Suprapubic skin (tissue), 4 donors: ENCODE results near the gene GOLGA6L2. TPM values are rescaled to one million over a fixed set of nuclear protein-coding genes. Genes with fewer than 3 reads are reported as not detected.
"Not testable (repeated sequence)": the region's sequence is repeated elsewhere in the genome, so short reads cannot be mapped to it uniquely, and the experiment has no call there.

Experiments used
- DNase-seq, 2 donors: peaks; one replicate each; pipeline ENCODE4 v3.0.0-alpha.2; 2019; ENCODE audit warnings: low spot score in 2 of 2
- H3K27ac ChIP-seq: fragments of 200-600 bp; sonication (generic); one replicate; pipeline ENCODE4 v1.5.1; 2019
- H3K27me3 ChIP-seq: fragments of 200-600 bp; sonication (generic); one replicate; pipeline ENCODE4 v1.5.1; 2019
- H3K36me3 ChIP-seq: fragments of 200-600 bp; sonication (generic); one replicate; pipeline ENCODE4 v1.5.1; 2019
- H3K4me1 ChIP-seq: fragments of 200-600 bp; sonication (generic); one replicate; pipeline ENCODE4 v1.5.1; 2019
- H3K4me3 ChIP-seq: fragments of 200-600 bp; sonication (generic); one replicate; pipeline ENCODE4 v1.5.1; 2019; ENCODE audit warnings: mild to moderate bottlenecking
- H3K9me3 ChIP-seq: fragments of 200-600 bp; sonication (generic); one replicate; pipeline ENCODE4 v1.5.1; 2019
- CTCF ChIP-seq, 2 donors: fragments of 200-600 bp in 1 of 2; fragments of 450-650 bp in 1 of 2; sonication (generic) in 1 of 2; IDR thresholded peaks; one replicate each; pipeline ENCODE4 v1.5.1; 2016 to 2019; ENCODE audit warnings: antibody characterized with exemption in 2 of 2, mild to moderate bottlenecking in 1 of 2, moderate library complexity in 1 of 2
- EP300 ChIP-seq: sonication (generic); formaldehyde crosslinking; IDR thresholded peaks from one replicate; pipeline ENCODE4 v1.6.1; 2017; ENCODE audit warnings: antibody characterized with exemption
- POLR2A ChIP-seq, 2 donors: fragments of 450-650 bp; IDR thresholded peaks; one replicate each; pipeline ENCODE4 v1.6.1; 2017; ENCODE audit warnings: antibody characterized with exemption in 2 of 2, mild to moderate bottlenecking in 2 of 2, moderate library complexity in 2 of 2
- POLR2AphosphoS5 ChIP-seq, 3 donors: sonication (generic); formaldehyde crosslinking; IDR thresholded peaks; one replicate each; pipeline ENCODE4 v1.6.1; 2017; ENCODE audit warnings: antibody characterized with exemption in 3 of 3
- WGBS: methylation state at CpG from one replicate; pipeline ENCODE4 v1.1.5; 2018; 5-methylcytosine and 5-hydroxymethylcytosine counted together
- total RNA-seq, 4 donors: library from RNA; depleted of rRNA; stranded (reverse); fragments of >200 nt; gene quantifications; one replicate each; pipeline ENCODE4 v1.1.0, GENCODE V29; 2016

The GOLGA6L2 gene
- total RNA-seq, 4 donors from 2014 or later, result not detected

DNA sequence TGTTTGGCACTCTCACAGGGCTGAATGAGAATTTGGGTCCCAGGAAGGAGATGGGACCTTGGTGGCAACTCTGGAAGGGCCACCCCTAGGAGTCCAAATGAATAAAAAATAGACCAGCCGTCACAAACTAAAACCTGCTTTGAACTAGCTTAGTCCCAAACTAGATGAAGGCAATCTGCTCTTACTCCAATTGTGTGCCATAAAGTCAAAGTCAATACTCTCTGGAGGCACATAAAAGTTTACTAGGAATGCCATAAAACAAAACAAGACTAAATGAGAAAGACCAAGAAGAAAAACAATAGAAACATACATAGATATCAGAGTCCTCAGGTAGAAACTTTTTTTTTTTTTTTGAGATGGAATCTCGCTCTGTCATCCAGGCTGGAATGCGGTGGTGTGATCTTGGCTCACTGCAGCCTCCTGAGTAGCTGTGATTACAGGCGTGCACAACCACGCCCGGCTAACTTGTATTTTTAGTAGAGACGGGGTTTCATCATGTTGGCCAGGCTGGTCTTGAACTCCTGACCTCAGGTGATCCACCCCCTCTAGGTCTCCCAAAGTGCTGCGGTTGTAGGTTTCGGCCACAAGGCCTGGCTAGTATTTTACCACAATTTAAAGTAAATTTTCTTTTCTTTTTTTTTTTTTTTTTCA is 8.1 kb downstream of the GOLGA6L2 start:
- no peak for DNase-seq
- Histone ChIP-seq H3K36me3 (no peaks in the 10 kb centered on the region), H3K27me3 (no peaks in the 10 kb centered on the region), H3K27ac (no peak overlapping the region), H3K4me3 (no peak overlapping the region), H3K4me1 (no peaks in the 10 kb centered on the region), H3K9me3 (no peaks in the 10 kb centered on the region)
- TF ChIP-seq EP300, result no peak
- TF ChIP-seq POLR2AphosphoS5 (IDR thresholded peaks at IDR 0.05), result no peak
- TF ChIP-seq CTCF (IDR thresholded peaks at IDR 0.05), result no peak
- TF ChIP-seq POLR2A (IDR thresholded peaks at IDR 0.05), result no peak
- WGBS, result 56% methylated on average over 9 of the region's 9 CpGs

DNA sequence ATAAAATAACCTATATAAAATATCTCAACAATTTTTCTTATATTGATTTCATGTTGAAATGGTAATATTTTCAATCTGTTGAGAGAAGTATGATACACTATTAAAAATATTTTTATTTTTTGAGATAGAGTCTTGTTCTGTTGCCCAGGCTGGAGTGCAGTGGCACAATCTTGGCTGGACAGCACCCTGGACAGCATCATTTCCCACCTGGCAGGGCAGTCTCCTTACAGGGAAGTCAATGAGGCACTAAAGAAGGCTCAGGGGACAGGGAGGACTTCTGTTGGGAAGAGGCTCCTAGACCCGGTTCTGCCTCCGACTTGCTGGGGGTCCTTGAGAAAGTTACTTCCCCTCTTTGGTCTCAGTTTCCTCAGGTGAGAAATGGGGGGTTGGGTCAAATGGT is 9.4 kb downstream of the GOLGA6L2 start:
- Histone ChIP-seq H3K4me3 (no peak overlapping the region), H3K27me3 (no peaks in the 10 kb centered on the region), H3K27ac (no peak overlapping the region), H3K36me3 (no peaks in the 10 kb centered on the region), H3K4me1 (no peaks in the 10 kb centered on the region), H3K9me3 (no peaks in the 10 kb centered on the region)
- TF ChIP-seq EP300, result no peak
- no peak for TF ChIP-seq POLR2A (IDR thresholded peaks at IDR 0.05)
- no peak for TF ChIP-seq POLR2AphosphoS5 (IDR thresholded peaks at IDR 0.05)
- no peak for TF ChIP-seq CTCF (IDR thresholded peaks at IDR 0.05)
- no peak for DNase-seq
- 81% methylated on average over 2 of the region's 2 CpGs for WGBS

- H3K9me3 ChIP-seq, result no peaks in the 10 kb centered on the region
Measured at GRCh38 chr15:23437146-23437545, 9.9 kb downstream of the GOLGA6L2 start.

GRCh38 chr15:23436421-23436820 is 10.6 kb downstream of the GOLGA6L2 start:
- no peak overlapping the region for H3K4me3 ChIP-seq
- WGBS, result 77% methylated on average over 12 of the region's 12 CpGs
- H3K9me3 ChIP-seq, result no peaks in the 10 kb centered on the region
- H3K4me1 ChIP-seq, result no peaks in the 10 kb centered on the region
- TF ChIP-seq POLR2A (IDR thresholded peaks at IDR 0.05) (no peak), CTCF (IDR thresholded peaks at IDR 0.05) (no peak), POLR2AphosphoS5 (IDR thresholded peaks at IDR 0.05) (no peak), EP300 (no peak)
- H3K27ac ChIP-seq, result no peak overlapping the region
- H3K27me3 ChIP-seq, result no peaks in the 10 kb centered on the region
- DNase-seq, result no peak
- no peaks in the 10 kb centered on the region for H3K36me3 ChIP-seq

More at GRCh38 chr15:23437146-23437545, 9.9 kb downstream of the GOLGA6L2 start:
- Histone ChIP-seq H3K36me3 (no peaks in the 10 kb centered on the region), H3K4me3 (no peak overlapping the region), H3K27me3 (no peaks in the 10 kb centered on the region), H3K27ac (no peak overlapping the region), H3K4me1 (no peaks in the 10 kb centered on the region)
- no peak for TF ChIP-seq POLR2A (IDR thresholded peaks at IDR 0.05)
- no peak for DNase-seq
- WGBS, result 50% methylated on average over 9 of the region's 9 CpGs

GRCh38 chr15:23434699-23435098 is 12.3 kb downstream of the GOLGA6L2 start:
- H3K4me3 ChIP-seq, H3K27me3 ChIP-seq, DNase-seq, H3K9me3 ChIP-seq, H3K4me1 ChIP-seq, H3K36me3 ChIP-seq, H3K27ac ChIP-seq: not testable (repeated sequence)
- 97% methylated on average over 2 of the region's 2 CpGs for WGBS

- peak in 1 of 2 donors; percentile 44 for DNase-seq
- WGBS, result 100% methylated on average over 1 of the region's 8 CpGs
- not testable (repeated sequence) for H3K4me3 ChIP-seq, H3K9me3 ChIP-seq, H3K36me3 ChIP-seq, H3K4me1 ChIP-seq, H3K27ac ChIP-seq, H3K27me3 ChIP-seq
Measured at GRCh38 chr15:23425327-23425726, 21.7 kb downstream of the GOLGA6L2 start.
